Raji (cell line): Measurements from ENCODE around the gene SPDYE1.
A peak's percentile ranks its signal among the peaks of the same experiment; 100 is the strongest.

Source experiments
- POLR2A ChIP-seq: IDR thresholded peaks from 2 replicates; pipeline ENCODE4 v1.6.1; 2011; ENCODE audit warnings: low read depth, low read length, control low read depth; ENCODE audit not compliant: insufficient read depth

The SPDYE1 gene

DNA sequence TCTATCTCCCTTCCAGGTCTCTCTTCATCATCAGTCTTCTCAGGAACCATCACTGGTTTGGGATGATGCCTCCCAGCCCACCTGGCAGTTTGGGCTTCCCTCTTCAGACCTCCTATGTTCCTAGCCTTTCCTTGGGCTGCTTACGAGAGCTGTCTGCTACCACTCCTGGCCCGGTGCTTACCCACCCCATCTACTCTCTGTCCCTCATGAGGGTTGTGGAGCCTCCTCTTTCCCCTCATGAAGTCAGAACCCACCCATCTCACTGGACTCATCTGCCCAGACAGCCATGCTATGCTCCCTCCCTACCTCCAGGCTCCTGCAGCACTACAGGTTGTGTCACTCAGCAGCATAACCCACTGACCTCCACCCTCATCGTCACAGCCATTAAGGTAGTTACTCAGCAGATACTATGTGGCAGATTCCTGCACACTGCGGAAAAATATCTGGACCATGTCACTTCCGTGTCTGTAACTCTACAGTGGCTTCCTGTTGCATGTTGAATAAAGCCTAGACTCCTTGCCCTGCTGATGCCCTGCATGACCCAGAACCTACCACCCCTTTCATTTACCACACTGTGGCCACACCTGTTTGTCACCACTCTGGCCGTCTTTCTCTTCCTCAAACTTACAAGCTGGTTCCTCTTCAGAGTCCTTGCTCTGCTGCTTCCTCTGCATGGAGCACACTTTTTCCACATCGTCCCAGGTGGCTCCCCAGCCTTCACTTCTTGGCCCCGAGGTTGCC, 48.8 kb downstream of the SPDYE1 start:
- TF ChIP-seq POLR2A, result peak; percentile 54

GRCh38 chr7:44048031-44048795, 50.5 kb downstream of the SPDYE1 start:
- TF ChIP-seq POLR2A, result no peak

DNA sequence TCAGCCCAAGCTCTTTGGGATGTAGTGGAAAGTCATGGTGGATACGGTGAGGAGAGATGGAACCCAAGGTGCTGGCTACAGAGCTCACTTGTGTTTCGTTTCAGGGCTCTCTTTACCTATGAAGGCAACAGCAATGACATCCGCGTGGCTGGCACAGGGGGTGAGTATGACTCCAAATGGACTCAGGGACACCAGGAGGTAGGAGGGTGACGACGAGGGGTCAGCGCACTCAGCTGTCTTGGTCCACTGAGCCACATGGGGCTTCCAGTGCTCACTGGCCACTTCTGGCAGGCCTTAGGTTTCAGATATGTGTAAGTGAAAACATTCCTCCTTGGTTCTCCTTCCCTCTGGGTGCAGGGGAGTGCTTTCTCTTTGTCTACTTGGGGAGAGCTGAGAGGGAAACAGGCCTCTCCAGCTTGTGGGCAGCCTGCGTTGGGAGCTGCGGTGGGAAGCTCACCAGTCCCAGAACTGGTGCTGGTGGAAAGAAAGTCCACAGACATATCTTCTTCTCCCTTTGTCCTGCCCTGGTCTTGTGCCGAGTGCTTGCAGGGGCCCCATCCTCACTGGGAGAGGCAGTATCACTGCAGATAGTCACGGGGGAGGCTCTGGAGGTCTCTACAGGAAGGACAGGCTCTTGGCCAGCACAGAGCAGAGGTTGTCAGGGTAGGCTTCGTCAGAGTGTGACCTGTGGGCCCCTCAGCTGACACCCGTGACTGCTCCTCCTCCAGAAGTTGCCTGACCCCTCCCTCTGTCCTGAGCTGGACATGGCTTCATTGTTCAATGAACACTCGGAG, 52.6 kb downstream of the SPDYE1 start:
- TF ChIP-seq POLR2A, result no peak

GRCh38 chr7:44050915-44051560, 53.3 kb downstream of the SPDYE1 start:
- no peak for TF ChIP-seq POLR2A

- no peak for TF ChIP-seq POLR2A
These were observed 54.0 kb downstream of the SPDYE1 start for GRCh38 chr7:44051611-44052220.

DNA sequence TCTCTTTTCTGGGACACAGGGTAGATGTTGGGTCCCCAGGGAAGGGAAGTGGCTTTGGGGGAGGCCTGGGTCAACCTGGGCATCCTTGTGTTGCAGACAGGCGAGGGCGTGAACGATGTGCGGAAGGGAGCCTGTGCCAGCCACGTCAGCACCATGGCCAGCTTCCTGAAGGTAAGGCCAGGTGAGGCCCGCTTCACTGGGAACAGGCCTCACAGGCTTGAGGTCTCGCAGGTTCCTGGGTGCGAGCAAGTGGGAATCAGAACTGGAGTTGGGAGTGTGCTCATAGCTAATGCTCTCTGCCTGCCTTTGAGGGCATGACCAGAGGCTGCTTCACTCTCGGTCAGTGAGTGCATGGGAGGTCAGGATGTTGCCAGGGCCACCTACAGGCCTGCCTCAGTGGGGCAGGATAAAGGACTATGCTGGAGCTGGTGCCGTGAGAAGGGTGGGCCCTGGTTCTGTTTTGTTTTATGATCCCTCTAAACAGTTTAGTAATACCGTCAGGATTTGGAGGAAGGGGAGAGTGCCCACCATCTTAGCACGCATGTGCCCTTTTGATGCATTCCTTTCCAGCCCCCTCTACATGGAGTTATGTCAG, 55.2 kb downstream of the SPDYE1 start:
- no peak for TF ChIP-seq POLR2A

DNA sequence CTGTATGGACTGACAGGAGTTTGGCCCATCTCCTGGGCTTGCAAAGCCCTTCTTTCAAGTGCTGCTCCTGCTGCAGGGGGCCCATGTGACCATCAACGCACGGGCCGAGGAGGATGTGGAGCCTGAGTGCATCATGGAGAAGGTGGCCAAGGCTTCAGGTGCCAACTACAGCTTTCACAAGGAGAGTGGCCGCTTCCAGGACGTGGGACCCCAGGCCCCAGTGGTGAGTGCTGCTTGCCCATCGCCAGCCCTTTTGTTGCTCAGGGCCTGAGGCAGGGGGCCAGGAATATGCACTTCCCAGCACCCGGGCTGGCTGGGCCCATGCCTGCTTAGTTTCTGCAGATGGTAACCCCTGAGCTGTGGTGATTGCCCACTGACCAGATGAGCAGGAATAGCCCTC, 59.0 kb downstream of the SPDYE1 start:
- no peak for TF ChIP-seq POLR2A

DNA sequence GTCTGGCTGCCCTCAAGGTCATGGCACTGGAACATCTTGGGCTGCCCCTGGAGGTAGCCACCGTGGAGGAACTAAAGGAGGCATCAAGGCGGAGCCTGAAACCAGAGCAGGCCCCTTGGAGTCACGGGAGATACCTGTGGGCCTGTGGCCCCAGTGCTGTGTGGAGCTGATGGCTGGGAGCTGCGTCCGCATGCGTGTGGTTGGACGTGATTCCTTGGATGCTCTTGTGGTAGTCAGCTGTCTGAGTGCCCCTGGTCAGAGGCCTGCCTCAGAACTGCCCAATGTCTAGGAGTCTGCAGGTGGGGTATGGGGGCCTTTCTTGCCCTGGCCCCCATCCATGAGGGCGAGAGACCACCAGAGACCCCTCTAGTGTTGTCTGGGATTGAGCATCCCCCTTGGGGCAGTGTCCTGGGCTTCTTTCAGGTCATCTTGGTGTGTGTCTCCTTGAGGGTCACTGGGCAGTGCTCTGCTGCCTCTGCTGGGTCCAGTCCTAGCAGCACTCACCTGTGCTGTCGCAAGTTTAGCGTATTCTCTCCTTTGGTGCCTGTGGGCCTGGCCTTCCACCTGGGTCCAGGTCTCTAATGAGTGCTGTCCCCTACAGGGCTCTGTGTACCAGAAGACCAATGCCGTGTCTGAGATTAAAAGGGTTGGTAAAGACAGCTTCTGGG, 59.6 kb downstream of the SPDYE1 start:
- TF ChIP-seq POLR2A, result no peak

DNA sequence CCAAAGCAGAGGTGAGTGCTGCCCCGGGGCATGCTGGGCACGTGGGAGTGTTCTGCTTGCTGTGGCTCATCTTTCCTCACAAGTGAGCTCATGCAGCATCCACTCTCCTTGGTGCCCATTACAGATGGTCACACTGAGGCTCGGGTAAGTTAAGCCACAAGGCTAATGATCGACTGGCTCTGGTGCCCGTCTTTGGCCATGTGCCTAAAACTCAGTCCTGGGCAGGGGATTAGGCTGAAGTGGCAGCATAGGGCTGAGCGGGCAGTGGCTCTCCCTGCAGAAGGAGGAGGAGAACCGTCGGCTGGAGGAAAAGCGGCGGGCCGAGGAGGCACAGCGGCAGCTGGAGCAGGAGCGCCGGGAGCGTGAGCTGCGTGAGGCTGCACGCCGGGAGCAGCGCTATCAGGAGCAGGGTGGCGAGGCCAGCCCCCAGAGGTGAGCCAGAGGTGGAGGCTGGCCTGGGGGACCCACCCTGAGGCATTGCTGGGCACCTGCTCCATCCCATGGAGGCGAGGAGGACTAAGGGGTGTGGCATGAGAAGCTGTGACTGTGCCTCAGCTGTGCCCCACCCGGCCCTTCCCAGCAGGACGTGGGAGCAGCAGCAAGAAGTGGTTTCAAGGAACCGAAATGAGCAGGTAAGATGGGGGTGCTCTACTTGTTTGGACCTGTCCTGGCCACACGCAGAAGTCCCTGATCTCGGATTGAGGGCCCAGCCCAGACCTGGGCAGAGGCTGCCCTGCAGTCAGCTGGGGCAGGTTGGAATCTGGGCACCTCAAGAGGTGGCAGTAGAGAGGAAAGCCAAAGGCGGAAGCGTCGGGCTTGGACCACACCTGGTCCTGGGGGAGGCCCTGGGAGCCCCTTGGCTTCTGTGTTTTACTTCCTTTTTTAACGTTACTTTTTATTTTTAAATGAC, 60.4 kb downstream of the SPDYE1 start:
- no peak for TF ChIP-seq POLR2A

- no peak for TF ChIP-seq POLR2A
These were observed 61.1 kb downstream of the SPDYE1 start for GRCh38 chr7:44058759-44059218.

DNA sequence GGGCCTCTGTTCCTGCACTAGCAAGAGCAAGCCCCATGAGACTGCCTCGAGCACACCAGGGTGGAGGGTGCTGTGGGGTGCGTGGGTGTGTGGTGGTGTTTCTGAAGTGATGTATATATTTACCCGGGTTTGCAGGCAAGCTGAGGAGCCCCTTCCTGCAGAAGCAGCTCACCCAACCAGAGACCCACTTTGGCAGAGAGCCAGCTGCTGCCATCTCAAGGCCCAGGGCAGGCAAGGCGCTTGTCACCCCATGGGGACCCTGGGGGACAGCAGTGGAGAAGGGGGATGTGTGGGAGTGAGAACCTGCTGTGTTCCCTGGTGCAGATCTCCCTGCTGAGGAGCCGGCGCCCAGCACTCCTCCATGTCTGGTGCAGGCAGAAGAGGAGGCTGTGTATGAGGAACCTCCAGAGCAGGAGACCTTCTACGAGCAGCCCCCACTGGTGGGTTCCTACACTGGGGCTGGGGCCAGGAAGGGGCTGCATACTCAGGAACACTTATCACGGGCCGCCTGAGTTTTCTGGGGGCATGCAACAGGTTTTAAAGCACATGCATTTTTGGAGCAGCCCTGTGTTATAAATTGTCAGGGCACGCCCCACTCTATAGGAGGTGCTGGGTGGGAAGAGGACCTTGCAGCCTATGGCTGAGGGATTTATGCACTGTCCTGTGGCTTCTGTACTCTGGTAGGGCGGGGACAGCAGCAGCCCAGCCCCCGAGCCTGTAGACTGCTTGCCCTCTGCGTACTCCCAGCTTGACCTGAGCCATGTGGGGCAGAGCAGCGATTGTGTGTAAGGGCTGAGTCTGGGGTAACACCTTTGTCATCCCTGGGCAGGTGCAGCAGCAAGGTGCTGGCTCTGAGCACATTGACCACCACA, 61.8 kb downstream of the SPDYE1 start:
- no peak for TF ChIP-seq POLR2A
